ENCODE data around the gene SLC8A3. TPM values are rescaled to one million over a fixed set of nuclear protein-coding genes. Genes with fewer than 3 reads are reported as not detected.

The SLC8A3 gene
- total RNA-seq, 1 experiment from 2014 or later, result 0.13 TPM

DNA sequence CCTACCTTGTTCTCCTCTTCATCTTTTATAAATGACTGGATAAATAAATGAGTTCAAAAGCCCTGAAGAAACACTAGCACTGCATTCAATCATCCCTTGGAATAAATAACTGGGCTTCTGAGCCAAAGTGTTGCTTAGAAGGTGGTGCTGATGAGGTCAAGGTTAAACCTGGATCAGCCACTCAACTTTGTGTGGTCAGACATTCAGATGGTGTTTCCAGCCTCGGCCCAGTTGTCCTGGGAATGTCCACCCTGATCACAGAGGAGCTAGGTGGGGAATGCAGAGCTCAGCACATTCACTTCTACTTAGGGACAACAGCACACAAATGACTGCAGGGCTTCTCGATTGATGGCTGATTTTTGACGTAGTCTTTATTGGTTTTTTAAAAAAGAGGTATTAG is 88.7 kb downstream of the SLC8A3 start:
- Histone ChIP-seq H3K4me1 (ENCODE audit: insufficient read depth, low read length) (no peaks in the 10 kb centered on the region), H4K8ac (replicated peaks; ENCODE audit: insufficient read length, low read depth, low read length) (no peak overlapping the region), H3K27me3 (ENCODE audit: insufficient read depth, low read length) (no peaks in the 10 kb centered on the region), H2BK12ac (ENCODE audit: insufficient read length, low read depth, low read length) (no peak overlapping the region), H3K23me2 (ENCODE audit: insufficient read length, low read depth, low read length, poor library complexity, severe bottlenecking) (no peaks in the 10 kb centered on the region), H2AK5ac (ENCODE audit: insufficient read length, low read length) (no peak overlapping the region), H4K20me1 (ENCODE audit: control insufficient read depth, insufficient read depth, insufficient read length) (no peaks in the 10 kb centered on the region), H2BK20ac (ENCODE audit: low read depth, low read length, poor library complexity, severe bottlenecking) (no peak overlapping the region), H3K4ac (ENCODE audit: low read depth, low read length) (no peak overlapping the region), H4K91ac (ENCODE audit: insufficient read length, low read depth, low read length) (no peak overlapping the region), H2AFZ (ENCODE audit: low read length) (no peak overlapping the region), H3K14ac (ENCODE audit: insufficient read depth, low read length) (no peak overlapping the region), H3K56ac (ENCODE audit: insufficient read length, low read depth, low read length) (no peak overlapping the region), H3K18ac (ENCODE audit: insufficient read length, low read depth, low read length) (no peak overlapping the region), H3K4me2 (ENCODE audit: insufficient read depth, insufficient read length, low read length) (no peak overlapping the region), H2BK15ac (ENCODE audit: low read depth, low read length) (no peak overlapping the region), H3K79me2 (ENCODE audit: insufficient read depth, low read length) (no peaks in the 10 kb centered on the region), H3K27ac (ENCODE audit: insufficient read length, low read depth, low read length) (no peak overlapping the region), H3K23ac (ENCODE audit: insufficient read length, low read depth, low read length) (no peak overlapping the region), H3K9ac (ENCODE audit: extremely low read depth, insufficient read length, low read length) (no peak overlapping the region), H2BK120ac (ENCODE audit: low read depth, low read length, poor library complexity, severe bottlenecking) (no peak overlapping the region), H2BK5ac (ENCODE audit: insufficient read length, low read length) (no peak overlapping the region), H3K9me3 (ENCODE audit: control insufficient read depth, low read depth, low read length) (no peaks in the 10 kb centered on the region), H3T11ph (ENCODE audit: low read length) (no peak overlapping the region), H4K5ac (ENCODE audit: insufficient read length, low read depth, low read length) (no peak overlapping the region), H3K79me1 (ENCODE audit: insufficient read depth, low read depth, low read length, poor library complexity, severe bottlenecking) (no peaks in the 10 kb centered on the region)
- no peak for DNase-seq
- TF ChIP-seq, protein P1, sequence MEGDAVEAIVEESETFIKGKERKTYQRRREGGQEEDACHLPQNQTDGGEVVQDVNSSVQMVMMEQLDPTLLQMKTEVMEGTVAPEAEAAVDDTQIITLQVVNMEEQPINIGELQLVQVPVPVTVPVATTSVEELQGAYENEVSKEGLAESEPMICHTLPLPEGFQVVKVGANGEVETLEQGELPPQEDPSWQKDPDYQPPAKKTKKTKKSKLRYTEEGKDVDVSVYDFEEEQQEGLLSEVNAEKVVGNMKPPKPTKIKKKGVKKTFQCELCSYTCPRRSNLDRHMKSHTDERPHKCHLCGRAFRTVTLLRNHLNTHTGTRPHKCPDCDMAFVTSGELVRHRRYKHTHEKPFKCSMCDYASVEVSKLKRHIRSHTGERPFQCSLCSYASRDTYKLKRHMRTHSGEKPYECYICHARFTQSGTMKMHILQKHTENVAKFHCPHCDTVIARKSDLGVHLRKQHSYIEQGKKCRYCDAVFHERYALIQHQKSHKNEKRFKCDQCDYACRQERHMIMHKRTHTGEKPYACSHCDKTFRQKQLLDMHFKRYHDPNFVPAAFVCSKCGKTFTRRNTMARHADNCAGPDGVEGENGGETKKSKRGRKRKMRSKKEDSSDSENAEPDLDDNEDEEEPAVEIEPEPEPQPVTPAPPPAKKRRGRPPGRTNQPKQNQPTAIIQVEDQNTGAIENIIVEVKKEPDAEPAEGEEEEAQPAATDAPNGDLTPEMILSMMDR (conservative IDR thresholded peaks at IDR 0.05), result no peak
- H3K36me3 Mint-ChIP-seq (ENCODE audit: insufficient read depth in 1 of 3, low read depth in 3 of 3), result no peaks in the 10 kb centered on the region
- H3K27me3 Mint-ChIP-seq (ENCODE audit: low read depth), result peaks cover 1% of the 10 kb centered on the region
- H3K4me3 Mint-ChIP-seq, result no peak overlapping the region
- H3K27ac Mint-ChIP-seq, result no peak overlapping the region
- H3K9me3 Mint-ChIP-seq, result no peaks in the 10 kb centered on the region
- WGBS (ENCODE audit: extremely low coverage, insufficient read length, low lambda C conversion rate), result no CpG with 5 or more reads among the region's 3 CpGs
- H3K4me1 Mint-ChIP-seq, result peaks cover 8 to 12% of the 10 kb centered on the region in 2 experiments

All from H9 (cell line).